GM23248 (cell line): ENCODE data around the gene VDAC1.

Experiments
- EZH2 ChIP-seq: fragments of 200-600 bp; sonication (generic); IDR thresholded peaks from 2 replicates; pipeline ENCODE4 v1.6.1; 2018; ENCODE audit warnings: antibody characterized with exemption, mild to moderate bottlenecking; ENCODE audit not compliant: insufficient read depth, poor library complexity, severe bottlenecking
- EZH2phosphoT487 ChIP-seq: fragments of 200-600 bp; sonication (generic); IDR thresholded peaks from 2 replicates; pipeline ENCODE4 v1.6.1; 2018; ENCODE audit warnings: antibody characterized with exemption, moderate library complexity, mild to moderate bottlenecking, low read depth; ENCODE audit not compliant: insufficient read depth

- TF ChIP-seq EZH2: no peak
- TF ChIP-seq EZH2phosphoT487: no peak
These were observed 47.7 kb downstream of the VDAC1 start for GRCh38 chr5:133957080-133957479.
